HG03575 (cell line): ENCODE results near the gene IKZF5.
A peak's percentile ranks its signal among the peaks of the same experiment; 100 is the strongest.

Source experiments
- ATAC-seq: cut with Tn5 transposase; IDR thresholded peaks from one replicate; pipeline ENCODE4 v1.9.1; 2021; ENCODE audit not compliant: unreplicated experiment, insufficient number of reproducible peaks, low FRiP score; ENCODE audit errors: extremely low read depth

Gene IKZF5

GRCh38 chr10:123008355-123009104 lies at the start of gene IKZF5, which contains the start of gene ACADSB:
Gene IKZF5, minus strand, starts transcription at chr10:123008795. Its CDS starts 10,170 bp downstream, at chr10:122998625.
Gene ACADSB, plus strand, starts transcription at chr10:123009006. Its CDS starts 24 bp downstream, at chr10:123009030.
- ATAC-seq = peak; percentile 40

- ATAC-seq = no peak
Observed at GRCh38 chr10:123057968-123058367, 49.4 kb upstream of the IKZF5 start.

DNA sequence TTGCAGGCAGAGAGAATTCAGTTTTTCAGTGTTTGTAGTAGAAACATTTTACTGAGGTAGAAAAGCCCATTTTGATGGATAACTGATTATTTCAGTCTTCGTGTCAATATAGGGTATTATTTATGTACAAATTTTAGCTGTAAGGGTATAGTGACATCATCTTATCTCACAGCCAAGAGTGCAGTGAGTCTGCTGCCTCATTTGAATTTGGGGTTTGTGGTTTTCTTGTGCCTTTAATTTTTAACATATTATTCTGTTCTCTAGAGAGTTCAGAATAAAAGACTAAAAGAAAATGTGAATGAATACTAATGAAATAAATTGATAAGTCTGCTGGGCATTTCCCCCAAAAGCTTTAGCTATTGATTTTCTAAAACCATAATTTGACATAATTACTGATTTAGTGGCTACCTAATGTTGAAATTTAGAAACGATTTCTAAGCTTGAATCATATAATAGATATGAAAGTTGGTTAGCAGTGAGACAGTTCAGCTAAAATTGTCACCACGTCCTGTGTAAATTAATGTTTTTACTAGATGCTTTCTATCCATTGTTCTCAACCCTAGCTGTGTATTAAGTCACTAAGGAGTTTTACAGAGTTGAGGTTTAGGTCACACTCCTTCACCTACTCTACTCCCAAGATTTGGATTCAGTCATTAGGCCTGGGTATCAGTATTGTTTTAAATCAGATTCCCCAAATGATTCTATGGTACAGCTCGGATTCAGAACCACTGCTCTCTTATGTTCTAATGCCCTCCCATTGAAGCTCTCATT lies 37.6 kb upstream of the IKZF5 start:
- no peak for ATAC-seq

- no peak for ATAC-seq
Observed at GRCh38 chr10:123044391-123044790, 35.8 kb upstream of the IKZF5 start.

GRCh38 chr10:123043409-123043925 lies 34.9 kb upstream of the IKZF5 start:
- ATAC-seq = peak; percentile 73

- ATAC-seq = no peak
Observed at GRCh38 chr10:123042708-123043408, 34.3 kb upstream of the IKZF5 start.

DNA sequence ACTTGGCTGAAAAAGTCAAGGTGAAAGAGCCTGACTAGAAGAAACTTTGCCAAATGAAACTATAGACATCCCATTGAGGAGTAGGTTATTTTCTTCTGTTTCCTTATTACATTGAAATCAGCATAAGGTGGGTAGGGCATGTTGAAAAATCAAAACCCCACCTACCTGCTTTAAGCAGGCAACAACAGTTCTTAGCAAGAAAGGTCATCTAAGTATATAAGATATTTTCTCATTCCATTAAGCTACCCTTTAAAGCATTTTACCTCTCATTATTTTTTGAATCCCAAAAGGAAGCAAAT lies 31.0 kb upstream of the IKZF5 start:
- no peak for ATAC-seq

DNA sequence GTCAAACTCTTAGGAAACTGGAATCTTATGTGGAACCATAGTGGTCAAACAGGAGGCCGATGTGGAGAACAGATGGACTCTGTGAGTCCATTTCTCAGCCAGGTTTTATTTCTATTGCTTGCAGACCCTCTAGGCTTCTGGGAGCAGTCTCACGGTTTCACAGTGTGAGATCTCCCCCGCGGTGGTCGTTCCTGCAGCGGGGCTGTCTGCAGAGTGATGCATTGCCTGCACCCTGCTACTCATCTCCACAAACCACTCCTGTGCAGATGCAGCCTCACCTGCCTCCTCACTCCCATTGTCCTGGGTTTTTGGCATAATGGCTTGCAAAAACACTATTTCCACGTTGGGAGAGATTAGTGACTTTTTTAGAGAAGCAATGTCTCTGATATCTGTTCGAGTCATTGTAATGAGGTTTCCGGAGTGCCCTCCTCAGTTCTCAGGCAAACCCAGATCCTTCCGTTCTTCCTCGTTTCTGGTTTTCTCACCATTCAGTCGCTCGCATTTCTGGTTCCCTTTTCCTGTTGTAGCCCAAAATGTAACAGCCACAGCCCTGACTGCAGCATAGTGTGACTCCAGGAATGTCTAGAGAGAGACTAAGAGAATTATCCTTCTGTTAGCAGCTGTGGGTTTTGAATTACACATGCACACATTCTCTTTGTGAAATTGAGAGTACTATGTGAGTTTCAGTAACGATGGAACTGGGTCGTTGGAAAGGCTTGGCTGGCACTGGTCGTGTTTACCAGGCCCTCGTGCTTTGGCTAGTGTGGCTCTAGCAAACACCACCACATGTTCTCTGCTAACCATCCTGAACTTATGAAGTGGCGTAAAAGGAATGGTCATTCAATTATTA lies 30.4 kb upstream of the IKZF5 start:
- no peak for ATAC-seq

- no peak for ATAC-seq
Observed at GRCh38 chr10:123035467-123036086, 27.0 kb upstream of the IKZF5 start.

DNA sequence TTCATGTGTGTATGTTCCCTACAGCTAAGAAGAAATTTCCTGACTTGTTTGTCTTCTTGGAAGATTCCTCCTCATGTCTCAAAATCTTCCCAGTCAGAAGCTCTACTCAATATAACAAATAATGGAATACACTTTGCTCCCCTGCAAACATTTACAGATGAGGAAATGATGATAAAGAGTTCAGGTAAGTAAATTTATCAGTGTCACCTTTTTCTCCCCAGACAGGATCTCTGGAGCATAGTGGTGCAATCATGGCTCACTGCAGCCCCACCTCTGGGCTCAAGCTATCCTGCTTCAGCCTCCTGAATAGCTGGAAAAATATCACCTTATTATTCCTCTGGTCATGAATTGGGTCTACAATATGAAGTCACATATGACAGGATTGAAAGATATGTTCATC lies 25.7 kb upstream of the IKZF5 start:
- ATAC-seq = no peak

GRCh38 chr10:123031124-123031523 lies 22.5 kb upstream of the IKZF5 start:
- ATAC-seq = no peak

DNA sequence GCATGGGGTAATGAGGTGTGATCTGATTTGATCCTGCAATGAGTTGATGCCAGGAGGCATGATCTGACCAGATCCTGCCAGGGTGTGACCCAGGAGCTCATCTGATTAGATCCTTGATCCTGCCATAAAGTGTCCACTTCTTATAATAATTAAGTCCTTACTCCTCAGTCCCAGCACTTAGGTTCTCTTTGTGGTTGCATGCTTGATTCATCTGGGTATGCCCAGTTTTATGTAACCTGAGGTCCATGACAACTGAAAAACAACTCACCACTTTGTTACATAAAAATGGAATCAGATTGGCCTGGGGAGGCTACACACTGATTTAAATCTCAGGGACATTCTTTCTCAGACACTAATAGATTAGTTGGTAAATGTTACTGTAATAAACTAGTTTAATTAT lies 19.3 kb upstream of the IKZF5 start:
- ATAC-seq = no peak

DNA sequence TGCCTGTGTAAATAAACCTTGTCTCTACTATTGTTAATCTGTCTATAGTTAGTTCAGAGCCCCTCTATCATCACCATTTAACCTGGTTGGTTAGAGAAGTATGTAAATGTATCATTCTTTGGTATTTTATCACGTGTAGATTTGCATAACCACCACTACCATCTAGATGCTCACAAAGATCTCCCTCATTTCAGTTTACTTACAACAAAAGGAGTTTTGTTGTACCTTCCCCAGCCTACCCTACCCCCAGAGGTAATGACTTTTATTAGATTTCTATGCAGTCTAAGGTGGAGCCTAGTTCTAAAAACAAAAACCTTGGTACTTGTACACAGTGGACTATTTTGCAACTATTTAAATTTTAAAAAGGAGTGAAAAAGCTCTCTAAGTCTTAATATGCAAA lies 17.7 kb upstream of the IKZF5 start:
- ATAC-seq = no peak

DNA sequence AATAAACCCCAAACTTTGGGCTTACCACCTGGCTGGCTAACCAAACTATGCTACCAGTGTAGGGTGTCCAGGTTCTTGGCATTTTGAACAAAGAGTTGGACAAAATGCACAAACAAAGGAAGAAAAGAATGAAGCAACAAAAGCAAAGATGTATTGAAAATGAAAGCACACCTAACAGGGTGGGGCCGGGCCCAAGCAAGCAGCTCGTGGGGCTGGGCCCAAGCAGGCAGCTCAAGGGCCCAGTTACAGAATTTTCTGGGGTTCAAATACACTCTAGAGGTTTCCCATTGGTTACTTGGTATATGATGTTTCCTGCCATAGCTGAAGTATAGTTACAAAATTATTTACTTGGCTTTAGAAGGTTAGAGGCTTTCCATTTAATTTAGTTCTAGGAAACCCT lies 15.9 kb upstream of the IKZF5 start:
- no peak for ATAC-seq

GRCh38 chr10:123021517-123021916 lies 12.9 kb upstream of the IKZF5 start:
- no peak for ATAC-seq

DNA sequence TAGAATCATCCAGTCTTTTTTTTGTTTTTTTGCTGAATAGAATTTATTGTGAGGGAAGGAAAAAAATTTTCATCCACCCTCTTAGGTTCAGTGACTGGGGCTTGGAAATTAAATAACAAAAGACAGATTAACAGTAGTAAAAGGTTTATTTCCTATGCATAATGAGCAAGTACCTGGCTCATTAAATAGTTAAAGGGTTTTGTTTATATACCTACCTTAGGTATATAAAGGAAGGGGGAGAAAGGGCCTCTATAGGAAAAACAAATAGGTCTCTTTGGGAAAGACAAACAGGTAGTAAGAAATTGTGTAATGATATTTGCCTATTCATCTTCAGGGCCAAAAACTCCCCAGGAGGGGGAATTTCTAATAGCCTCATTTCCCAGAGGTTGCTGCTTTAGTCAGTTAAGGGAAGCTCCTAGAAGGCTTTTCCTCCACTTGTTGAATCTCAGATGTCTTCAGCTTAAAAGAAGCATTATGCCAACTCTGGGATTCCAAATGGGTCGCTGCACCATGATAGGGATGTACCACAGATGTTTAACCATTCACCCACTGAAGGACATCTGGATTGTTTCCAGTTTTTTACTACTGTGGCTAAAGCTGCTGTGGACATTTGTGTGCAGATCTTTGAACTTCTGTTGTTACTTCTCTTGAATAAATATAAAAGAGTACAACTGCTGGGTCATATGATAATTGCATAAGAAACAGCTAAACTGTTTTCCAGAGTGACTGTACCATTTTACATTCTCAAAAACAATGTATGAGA lies 11.5 kb upstream of the IKZF5 start:
- ATAC-seq = no peak

- no peak for ATAC-seq
Observed at GRCh38 chr10:123019264-123019663, 10.7 kb upstream of the IKZF5 start.

DNA sequence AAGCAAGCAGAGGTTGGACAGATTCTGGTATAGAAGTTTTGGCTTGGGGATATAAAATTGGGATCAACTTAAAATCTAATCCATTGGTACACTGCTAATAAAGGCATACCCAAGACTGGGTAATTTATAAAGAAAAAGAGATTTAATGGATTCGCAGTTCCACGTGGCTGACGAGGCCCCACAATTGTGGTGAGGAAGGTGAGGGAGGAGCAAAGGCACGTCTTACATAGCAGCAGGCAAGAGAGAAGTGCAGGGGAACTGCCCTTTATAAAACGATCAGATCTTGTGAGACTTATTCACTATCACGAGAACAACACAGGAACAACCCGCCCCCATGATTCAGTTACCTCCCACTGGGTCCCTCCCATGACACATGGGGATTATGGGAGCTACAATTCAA lies 9.9 kb upstream of the IKZF5 start:
- ATAC-seq = no peak
